BE2C (cell line): ENCODE results near the gene AGTPBP1.

ENCODE experiments used
- DNase-seq: peaks from one replicate; pipeline ENCODE4 v3.0.0-alpha.2; 2020
- H3K27me3 ChIP-seq: fragments of 250-450 bp; sonication (Bioruptor Pico); 2 replicates; pipeline ENCODE4 v1.5.1; 2020; ENCODE audit warnings: mild to moderate bottlenecking
- H3K36me3 ChIP-seq: fragments of 250-450 bp; sonication (Bioruptor Pico); 2 replicates; pipeline ENCODE4 v1.5.1; 2020; ENCODE audit warnings: mild to moderate bottlenecking
- H3K4me1 ChIP-seq: fragments of 250-450 bp; sonication (Bioruptor Pico); 2 replicates; pipeline ENCODE4 v1.5.1; 2020
- H3K4me3 ChIP-seq: 2 replicates; pipeline ENCODE4 v1.5.1; 2011; ENCODE audit warnings: low read depth, low read length
- H3K9me3 ChIP-seq: fragments of 250-450 bp; sonication (Bioruptor Pico); 2 replicates; pipeline ENCODE4 v1.5.1; 2020
- TF ChIP-seq, protein P1 (sequence below): IDR thresholded peaks from 2 replicates; pipeline ENCODE4 v1.5.1; 2012; ENCODE audit warnings: mild to moderate bottlenecking, low read depth, low read length

AGTPBP1 gene

GRCh38 chr9:85516455-85516854 is 225.3 kb downstream of the AGTPBP1 start:
- no peaks in the 10 kb centered on the region for H3K9me3 ChIP-seq
- peaks cover 9% of the 10 kb centered on the region for H3K4me1 ChIP-seq
- no peak overlapping the region for H3K4me3 ChIP-seq
- H3K27me3 ChIP-seq, result no peaks in the 10 kb centered on the region
- H3K36me3 ChIP-seq, result no peaks in the 10 kb centered on the region
- DNase-seq, result no peak
- TF ChIP-seq, protein P1, sequence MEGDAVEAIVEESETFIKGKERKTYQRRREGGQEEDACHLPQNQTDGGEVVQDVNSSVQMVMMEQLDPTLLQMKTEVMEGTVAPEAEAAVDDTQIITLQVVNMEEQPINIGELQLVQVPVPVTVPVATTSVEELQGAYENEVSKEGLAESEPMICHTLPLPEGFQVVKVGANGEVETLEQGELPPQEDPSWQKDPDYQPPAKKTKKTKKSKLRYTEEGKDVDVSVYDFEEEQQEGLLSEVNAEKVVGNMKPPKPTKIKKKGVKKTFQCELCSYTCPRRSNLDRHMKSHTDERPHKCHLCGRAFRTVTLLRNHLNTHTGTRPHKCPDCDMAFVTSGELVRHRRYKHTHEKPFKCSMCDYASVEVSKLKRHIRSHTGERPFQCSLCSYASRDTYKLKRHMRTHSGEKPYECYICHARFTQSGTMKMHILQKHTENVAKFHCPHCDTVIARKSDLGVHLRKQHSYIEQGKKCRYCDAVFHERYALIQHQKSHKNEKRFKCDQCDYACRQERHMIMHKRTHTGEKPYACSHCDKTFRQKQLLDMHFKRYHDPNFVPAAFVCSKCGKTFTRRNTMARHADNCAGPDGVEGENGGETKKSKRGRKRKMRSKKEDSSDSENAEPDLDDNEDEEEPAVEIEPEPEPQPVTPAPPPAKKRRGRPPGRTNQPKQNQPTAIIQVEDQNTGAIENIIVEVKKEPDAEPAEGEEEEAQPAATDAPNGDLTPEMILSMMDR, result no peak

GRCh38 chr9:85515021-85515420 is 226.7 kb downstream of the AGTPBP1 start:
- no peaks in the 10 kb centered on the region for H3K9me3 ChIP-seq
- H3K4me3 ChIP-seq, result no peak overlapping the region
- no peak for DNase-seq
- TF ChIP-seq, protein P1, result no peak
- no peaks in the 10 kb centered on the region for H3K36me3 ChIP-seq
- no peaks in the 10 kb centered on the region for H3K27me3 ChIP-seq
- H3K4me1 ChIP-seq, result peaks cover 15% of the 10 kb centered on the region

DNA sequence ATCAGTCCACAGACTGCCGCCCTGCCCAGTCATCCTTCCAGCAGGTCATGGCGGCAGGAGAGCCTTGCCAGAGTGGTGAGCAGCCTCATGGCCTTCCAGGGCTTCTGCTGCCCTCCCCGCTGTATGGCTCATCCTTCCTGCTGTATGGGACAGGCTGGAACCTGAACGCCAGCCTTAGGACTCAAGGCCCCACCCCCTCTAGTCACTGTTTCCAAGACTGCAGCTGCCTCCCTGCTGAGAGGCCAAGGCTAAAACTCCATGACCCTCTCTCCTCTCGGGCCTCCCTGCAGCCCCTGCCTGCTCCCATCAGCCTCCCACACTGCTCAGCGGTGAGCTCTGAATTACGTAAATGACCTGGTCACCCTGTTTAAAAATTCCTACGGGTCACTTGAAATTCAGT is 227.5 kb downstream of the AGTPBP1 start:
- TF ChIP-seq, protein P1, result no peak
- Histone ChIP-seq H3K4me3 (no peak overlapping the region), H3K27me3 (no peaks in the 10 kb centered on the region), H3K4me1 (peaks cover 15% of the 10 kb centered on the region), H3K9me3 (no peaks in the 10 kb centered on the region), H3K36me3 (no peaks in the 10 kb centered on the region)
- no peak for DNase-seq

DNA sequence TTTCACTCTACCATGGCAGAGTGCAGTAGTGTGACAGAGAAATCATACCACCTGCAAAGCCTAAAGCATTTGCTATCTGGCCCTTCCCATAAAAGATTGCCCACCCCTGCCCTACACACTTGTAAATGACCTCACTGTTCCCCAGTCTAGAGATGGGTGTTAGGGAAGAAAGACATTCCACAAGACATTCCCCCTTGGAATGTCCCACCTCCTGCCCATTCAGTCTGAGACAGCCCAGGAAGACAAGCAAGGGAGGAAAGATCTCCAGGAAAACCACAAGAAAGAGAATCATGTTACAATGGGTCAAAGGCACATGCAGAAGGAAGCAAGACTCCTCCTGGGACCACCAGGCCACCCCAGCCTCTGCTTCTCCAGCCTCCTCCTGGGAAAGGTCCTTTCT is 230.0 kb downstream of the AGTPBP1 start:
- Histone ChIP-seq H3K4me3 (peak overlapping the region; percentile 37), H3K36me3 (no peaks in the 10 kb centered on the region), H3K27me3 (no peaks in the 10 kb centered on the region), H3K4me1 (peaks cover 15% of the 10 kb centered on the region), H3K9me3 (no peaks in the 10 kb centered on the region)
- TF ChIP-seq, protein P1, result no peak
- DNase-seq, result no peak

- peak; percentile 90 for DNase-seq
- no peaks in the 10 kb centered on the region for H3K9me3 ChIP-seq
- H3K36me3 ChIP-seq, result no peaks in the 10 kb centered on the region
- no peaks in the 10 kb centered on the region for H3K27me3 ChIP-seq
- H3K4me1 ChIP-seq, result peaks cover 15% of the 10 kb centered on the region
- peak overlapping the region; percentile 37 for H3K4me3 ChIP-seq
- TF ChIP-seq, protein P1, result peak; percentile 28; the same call in 1 of the 2 replicates
These were observed 230.8 kb downstream of the AGTPBP1 start for GRCh38 chr9:85510830-85511504.

GRCh38 chr9:85508616-85509015 is 233.1 kb downstream of the AGTPBP1 start:
- Histone ChIP-seq H3K9me3 (no peaks in the 10 kb centered on the region), H3K4me1 (peaks cover 15% of the 10 kb centered on the region), H3K27me3 (no peaks in the 10 kb centered on the region), H3K4me3 (no peak overlapping the region), H3K36me3 (no peaks in the 10 kb centered on the region)
- no peak for DNase-seq
- TF ChIP-seq, protein P1, result peak; percentile 56
